ENCODE data around the gene TNPO1.

TNPO1 gene

GRCh38 chr5:72850113-72850512 is 33.7 kb downstream of the TNPO1 start:
- Histone ChIP-seq H3K4me1 (ENCODE audit: control insufficient read depth, insufficient read depth, low read length, poor library complexity, severe bottlenecking) (peaks cover 3% of the 10 kb centered on the region), H3K36me3 (ENCODE audit: control insufficient read depth, insufficient read depth, low read length) (peaks cover 35% of the 10 kb centered on the region), H3K4me3 (ENCODE audit: extremely low read depth, insufficient read depth, low read length, poor library complexity, severe bottlenecking) (peak overlapping the region; percentile 65), H3K27ac (ENCODE audit: low read depth, low read length, severe bottlenecking) (no peak overlapping the region), H3K9me3 (ENCODE audit: control insufficient read depth, low read length) (no peaks in the 10 kb centered on the region)
- whole genome bisulfite sequencing, 2 experiments (ENCODE audit: insufficient coverage in 2 of 2) = 80% methylated on average over 1 of the region's 2 CpGs; no CpG with 5 or more reads in 1 of the 2 experiments

DNA sequence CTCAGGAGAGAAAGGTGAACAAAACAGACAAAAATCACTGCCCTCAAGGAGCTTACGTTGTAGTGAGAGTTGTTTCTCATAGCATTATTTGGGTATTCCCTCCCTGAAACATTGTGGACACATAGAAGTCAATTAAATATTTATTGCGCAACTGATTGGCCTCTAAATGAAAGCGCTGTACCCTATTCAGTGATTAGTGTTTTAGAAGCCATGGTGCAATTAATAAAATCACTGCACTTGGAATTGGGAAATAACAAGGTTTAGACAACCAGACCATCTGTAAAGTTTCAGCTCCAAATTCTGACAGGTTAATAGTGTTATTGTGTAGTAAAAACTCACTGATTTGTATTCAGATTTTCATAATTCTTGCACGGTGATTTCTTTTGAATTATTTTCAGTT is 35.9 kb downstream of the TNPO1 start:
- Histone ChIP-seq H3K36me3 (ENCODE audit: control insufficient read depth, insufficient read depth, low read length) (peaks cover 56% of the 10 kb centered on the region), H3K9me3 (ENCODE audit: control insufficient read depth, low read length) (no peaks in the 10 kb centered on the region), H3K4me3 (ENCODE audit: extremely low read depth, insufficient read depth, low read length, poor library complexity, severe bottlenecking) (no peak overlapping the region), H3K27ac (ENCODE audit: low read depth, low read length, severe bottlenecking) (no peak overlapping the region), H3K4me1 (ENCODE audit: control insufficient read depth, insufficient read depth, low read length, poor library complexity, severe bottlenecking) (peaks cover 3% of the 10 kb centered on the region)
- 100% methylated on average over 2 to 3 of the region's 4 CpGs for WGBS, 2 experiments (ENCODE audit: insufficient coverage in 2 of 2)

GRCh38 chr5:72854419-72854818 is 38.0 kb downstream of the TNPO1 start:
- WGBS, 2 experiments (ENCODE audit: insufficient coverage in 2 of 2) = no CpG with 5 or more reads among the region's 3 CpGs
- Histone ChIP-seq H3K9me3 (ENCODE audit: control insufficient read depth, low read length) (no peaks in the 10 kb centered on the region), H3K36me3 (ENCODE audit: control insufficient read depth, insufficient read depth, low read length) (peaks cover 64% of the 10 kb centered on the region), H3K27ac (ENCODE audit: low read depth, low read length, severe bottlenecking) (no peak overlapping the region), H3K4me1 (ENCODE audit: control insufficient read depth, insufficient read depth, low read length, poor library complexity, severe bottlenecking) (peaks cover 3% of the 10 kb centered on the region), H3K4me3 (ENCODE audit: extremely low read depth, insufficient read depth, low read length, poor library complexity, severe bottlenecking) (no peak overlapping the region)

GRCh38 chr5:72855821-72856220 is 39.4 kb downstream of the TNPO1 start:
- H3K36me3 ChIP-seq (ENCODE audit: control insufficient read depth, insufficient read depth, low read length) = peaks cover 67% of the 10 kb centered on the region
- WGBS, 2 experiments (ENCODE audit: insufficient coverage in 2 of 2) = 94 to 100% methylated on average over 2 of the region's 2 CpGs
- no peak overlapping the region for H3K4me3 ChIP-seq (ENCODE audit: extremely low read depth, insufficient read depth, low read length, poor library complexity, severe bottlenecking)
- peak overlapping the region; percentile 26 for H3K27ac ChIP-seq (ENCODE audit: low read depth, low read length, severe bottlenecking)
- H3K4me1 ChIP-seq (ENCODE audit: control insufficient read depth, insufficient read depth, low read length, poor library complexity, severe bottlenecking) = peaks cover 3% of the 10 kb centered on the region
- H3K9me3 ChIP-seq (ENCODE audit: control insufficient read depth, low read length) = no peaks in the 10 kb centered on the region

DNA sequence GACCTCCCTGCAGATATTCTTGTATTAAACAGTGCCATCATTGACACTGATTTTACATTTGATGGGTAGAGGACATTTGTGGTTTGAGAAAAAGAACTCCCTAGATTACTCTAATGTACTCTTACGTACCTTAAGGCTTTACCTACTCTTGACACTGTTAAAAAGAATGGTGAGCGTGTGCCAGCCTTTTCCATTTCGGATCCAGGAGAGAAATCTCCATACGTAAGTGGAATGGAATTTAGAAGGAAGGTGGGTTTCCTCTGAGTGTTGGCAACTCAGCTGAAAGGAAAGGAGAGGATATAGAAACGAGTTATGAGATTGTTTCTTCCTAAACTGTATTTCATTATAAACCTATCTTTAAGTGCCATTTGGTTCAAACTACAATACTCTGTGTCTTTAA is 40.9 kb downstream of the TNPO1 start:
- 100% methylated on average over 2 to 3 of the region's 5 CpGs for WGBS, 2 experiments (ENCODE audit: insufficient coverage in 2 of 2)
- H3K36me3 ChIP-seq (ENCODE audit: control insufficient read depth, insufficient read depth, low read length) = peaks cover 72% of the 10 kb centered on the region
- H3K4me3 ChIP-seq (ENCODE audit: extremely low read depth, insufficient read depth, low read length, poor library complexity, severe bottlenecking) = no peak overlapping the region
- no peaks in the 10 kb centered on the region for H3K9me3 ChIP-seq (ENCODE audit: control insufficient read depth, low read length)
- H3K4me1 ChIP-seq (ENCODE audit: control insufficient read depth, insufficient read depth, low read length, poor library complexity, severe bottlenecking) = no peaks in the 10 kb centered on the region
- no peak overlapping the region for H3K27ac ChIP-seq (ENCODE audit: low read depth, low read length, severe bottlenecking)

DNA sequence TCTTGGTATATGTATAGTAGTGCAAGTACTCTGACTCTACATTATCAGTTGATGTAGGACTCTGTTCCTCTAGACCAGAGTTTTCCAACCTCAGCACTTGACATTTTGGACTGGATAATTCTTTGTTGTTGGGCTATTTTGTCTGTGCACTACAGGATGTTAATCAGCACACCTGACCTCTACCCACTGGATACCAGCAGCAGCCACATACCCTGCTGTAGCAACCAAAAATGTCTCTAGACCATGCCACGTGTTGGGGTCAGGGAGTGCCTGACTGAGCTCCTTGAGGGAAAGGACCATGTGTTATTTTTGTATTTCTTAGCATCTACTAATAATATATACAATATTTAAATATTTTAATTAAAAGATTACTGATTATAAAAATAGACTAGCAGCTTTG is 42.7 kb downstream of the TNPO1 start:
- Histone ChIP-seq H3K36me3 (ENCODE audit: control insufficient read depth, insufficient read depth, low read length) (peaks cover 76% of the 10 kb centered on the region), H3K27ac (ENCODE audit: low read depth, low read length, severe bottlenecking) (no peak overlapping the region), H3K4me1 (ENCODE audit: control insufficient read depth, insufficient read depth, low read length, poor library complexity, severe bottlenecking) (no peaks in the 10 kb centered on the region), H3K4me3 (ENCODE audit: extremely low read depth, insufficient read depth, low read length, poor library complexity, severe bottlenecking) (no peak overlapping the region), H3K9me3 (ENCODE audit: control insufficient read depth, low read length) (no peaks in the 10 kb centered on the region)
- no CpG with 5 or more reads among the region's 1 CpG for WGBS, 2 experiments (ENCODE audit: insufficient coverage in 2 of 2)

DNA sequence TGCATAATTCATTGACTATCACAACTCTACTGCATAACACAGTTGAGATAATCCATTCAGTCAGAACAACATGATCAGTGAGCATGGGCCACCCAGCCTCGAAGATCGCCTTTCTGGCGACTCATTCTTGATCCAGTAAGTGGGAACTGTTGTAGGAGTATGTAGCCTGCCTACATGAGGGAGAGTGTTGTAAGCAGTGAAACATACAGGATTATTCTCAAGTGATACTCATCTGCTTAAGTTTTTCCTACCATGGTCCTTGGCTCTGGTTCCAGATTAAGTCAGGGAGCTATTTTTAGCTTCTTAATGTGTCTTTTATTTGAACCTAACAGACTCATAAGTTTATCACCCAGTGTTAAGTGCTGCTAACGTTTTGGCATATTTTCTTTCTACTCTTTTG is 44.0 kb downstream of the TNPO1 start:
- Histone ChIP-seq H3K4me1 (ENCODE audit: control insufficient read depth, insufficient read depth, low read length, poor library complexity, severe bottlenecking) (no peaks in the 10 kb centered on the region), H3K27ac (ENCODE audit: low read depth, low read length, severe bottlenecking) (no peak overlapping the region), H3K4me3 (ENCODE audit: extremely low read depth, insufficient read depth, low read length, poor library complexity, severe bottlenecking) (no peak overlapping the region), H3K9me3 (ENCODE audit: control insufficient read depth, low read length) (no peaks in the 10 kb centered on the region), H3K36me3 (ENCODE audit: control insufficient read depth, insufficient read depth, low read length) (peaks cover 80% of the 10 kb centered on the region)
- WGBS, 2 experiments (ENCODE audit: insufficient coverage in 2 of 2) = 80% methylated on average over 1 of the region's 4 CpGs; no CpG with 5 or more reads in 1 of the 2 experiments

- Histone ChIP-seq H3K4me1 (ENCODE audit: control insufficient read depth, insufficient read depth, low read length, poor library complexity, severe bottlenecking) (no peaks in the 10 kb centered on the region), H3K4me3 (ENCODE audit: extremely low read depth, insufficient read depth, low read length, poor library complexity, severe bottlenecking) (no peak overlapping the region), H3K36me3 (ENCODE audit: control insufficient read depth, insufficient read depth, low read length) (peaks cover 83% of the 10 kb centered on the region), H3K9me3 (ENCODE audit: control insufficient read depth, low read length) (no peaks in the 10 kb centered on the region), H3K27ac (ENCODE audit: low read depth, low read length, severe bottlenecking) (peak overlapping the region; percentile 24)
- WGBS, 2 experiments (ENCODE audit: insufficient coverage in 2 of 2) = 81 to 86% methylated on average over 1 of the region's 1 CpG
Measured at GRCh38 chr5:72871366-72872024, 55.0 kb downstream of the TNPO1 start.

GRCh38 chr5:72878854-72879253 is 62.4 kb downstream of the TNPO1 start:
- H3K27ac ChIP-seq (ENCODE audit: low read depth, low read length, severe bottlenecking) = peak overlapping the region; percentile 34
- H3K4me1 ChIP-seq (ENCODE audit: control insufficient read depth, insufficient read depth, low read length, poor library complexity, severe bottlenecking) = no peaks in the 10 kb centered on the region
- peaks cover 85% of the 10 kb centered on the region for H3K36me3 ChIP-seq (ENCODE audit: control insufficient read depth, insufficient read depth, low read length)
- WGBS, 2 experiments (ENCODE audit: insufficient coverage in 2 of 2) = 100% methylated on average over 2 of the region's 4 CpGs
- no peak overlapping the region for H3K4me3 ChIP-seq (ENCODE audit: extremely low read depth, insufficient read depth, low read length, poor library complexity, severe bottlenecking)
- no peaks in the 10 kb centered on the region for H3K9me3 ChIP-seq (ENCODE audit: control insufficient read depth, low read length)

GRCh38 chr5:72882989-72883388 is 66.5 kb downstream of the TNPO1 start:
- H3K36me3 ChIP-seq (ENCODE audit: control insufficient read depth, insufficient read depth, low read length) = peaks cover 91% of the 10 kb centered on the region
- H3K4me3 ChIP-seq (ENCODE audit: extremely low read depth, insufficient read depth, low read length, poor library complexity, severe bottlenecking) = no peak overlapping the region
- H3K27ac ChIP-seq (ENCODE audit: low read depth, low read length, severe bottlenecking) = no peak overlapping the region
- WGBS, 2 experiments (ENCODE audit: insufficient coverage in 2 of 2) = 97 to 98% methylated on average over 7 of the region's 7 CpGs
- H3K9me3 ChIP-seq (ENCODE audit: control insufficient read depth, low read length) = no peaks in the 10 kb centered on the region
- no peaks in the 10 kb centered on the region for H3K4me1 ChIP-seq (ENCODE audit: control insufficient read depth, insufficient read depth, low read length, poor library complexity, severe bottlenecking)

DNA sequence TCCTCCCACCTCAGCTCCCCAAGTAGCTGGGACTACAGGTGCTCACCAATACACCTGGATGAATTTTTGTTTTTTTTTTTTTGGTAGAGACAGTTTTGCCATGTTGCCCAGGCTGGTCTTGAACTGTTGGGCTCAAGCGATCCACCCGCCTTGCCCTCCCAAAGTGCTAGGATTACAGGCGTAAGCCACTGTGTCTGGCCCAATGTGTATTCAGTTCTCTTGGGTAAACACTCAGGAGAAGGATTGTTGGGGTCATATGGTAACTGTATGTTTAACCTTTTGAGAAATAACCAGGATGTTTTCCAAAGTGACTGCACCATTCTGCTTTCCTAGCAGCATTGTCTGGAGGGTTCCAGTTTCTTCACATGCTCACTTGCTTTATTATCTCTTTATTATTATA is 67.4 kb downstream of the TNPO1 start:
- no peaks in the 10 kb centered on the region for H3K4me1 ChIP-seq (ENCODE audit: control insufficient read depth, insufficient read depth, low read length, poor library complexity, severe bottlenecking)
- peaks cover 94% of the 10 kb centered on the region for H3K36me3 ChIP-seq (ENCODE audit: control insufficient read depth, insufficient read depth, low read length)
- H3K27ac ChIP-seq (ENCODE audit: low read depth, low read length, severe bottlenecking) = no peak overlapping the region
- H3K9me3 ChIP-seq (ENCODE audit: control insufficient read depth, low read length) = no peaks in the 10 kb centered on the region
- H3K4me3 ChIP-seq (ENCODE audit: extremely low read depth, insufficient read depth, low read length, poor library complexity, severe bottlenecking) = no peak overlapping the region
- WGBS, 2 experiments (ENCODE audit: insufficient coverage in 2 of 2) = 95 to 97% methylated on average over 3 of the region's 3 CpGs
